ENCODE results near the gene RNU6-1. TPM values are rescaled to one million over a fixed set of nuclear protein-coding genes. Genes with fewer than 3 reads are reported as not detected.

The RNU6-1 gene
- total and polyA plus RNA-seq, 10 donors: not detected

- 93 to 100% (median 98%) methylated on average over 1 of the region's 1 CpG for WGBS, 5 donors
Measured at GRCh38 chr15:67849538-67849937, 9.7 kb upstream of the RNU6-1 start.

GRCh38 chr15:67845974-67846373, 6.1 kb upstream of the RNU6-1 start:
- no peak for DNase-seq
- intact Hi-C loops (cut with DNase I; ENCODE audit: low total_unique reads): no loop called here
- WGBS, 5 donors: 90 to 96% (median 91%) methylated on average over 5 of the region's 5 CpGs

More at GRCh38 chr15:67849538-67849937, 9.7 kb upstream of the RNU6-1 start:
- Histone ChIP-seq H3K9me3 (peaks cover 0 to 11% (median 0%) of the 10 kb centered on the region in 8 donors), H3K4me3 (no peak overlapping the region), H3K4me1 (peaks cover 0 to 14% (median 3%) of the 10 kb centered on the region in 6 donors), H3K27me3 (replicated peaks in 1 of 7) (no peaks in the 10 kb centered on the region), H3K36me3 (no peaks in the 10 kb centered on the region), H3K27ac (no peak overlapping the region)
- intact Hi-C loops (cut with DNase I; ENCODE audit: low total_unique reads): no loop called here
- no peak for TF ChIP-seq POLR2AphosphoS5 (IDR thresholded peaks at IDR 0.05)
- no peak for TF ChIP-seq POLR2A (IDR thresholded peaks at IDR 0.05)
- TF ChIP-seq CTCF (IDR thresholded peaks at IDR 0.05 in 8 of 11, conservative IDR thresholded peaks at IDR 0.05 in 3 of 11): no peak
- DNase-seq: no peak

GRCh38 chr15:67843571-67844387, 3.9 kb upstream of the RNU6-1 start:
- Histone ChIP-seq H3K27me3 (replicated peaks in 1 of 7) (no peaks in the 10 kb centered on the region), H3K27ac (peak overlapping the region in 7 of 8 donors; percentile 5 to 51 (median 38)), H3K9me3 (no peaks in the 10 kb centered on the region), H3K4me1 (peaks cover 5 to 47% (median 23%) of the 10 kb centered on the region in 6 donors), H3K36me3 (no peaks in the 10 kb centered on the region), H3K4me3 (no peak overlapping the region)
- intact Hi-C loops (cut with DNase I; ENCODE audit: low total_unique reads): no loop called here
- DNase-seq: no peak
- TF ChIP-seq CTCF (IDR thresholded peaks at IDR 0.05 in 8 of 11, conservative IDR thresholded peaks at IDR 0.05 in 3 of 11) (no peak), POLR2AphosphoS5 (IDR thresholded peaks at IDR 0.05) (peak in 2 of 3 donors; percentile 35 to 48)
- 56 to 77% (median 73%) methylated on average over 6 to 7 of the region's 7 CpGs for WGBS, 5 donors

More at GRCh38 chr15:67845974-67846373, 6.1 kb upstream of the RNU6-1 start:
- Histone ChIP-seq H3K4me3 (no peak overlapping the region), H3K4me1 (peaks cover 5 to 43% (median 18%) of the 10 kb centered on the region in 6 donors), H3K27me3 (replicated peaks in 1 of 7) (no peaks in the 10 kb centered on the region), H3K9me3 (peaks cover 0 to 7% (median 0%) of the 10 kb centered on the region in 8 donors), H3K36me3 (no peaks in the 10 kb centered on the region), H3K27ac (no peak overlapping the region)
- TF ChIP-seq POLR2A (IDR thresholded peaks at IDR 0.05) (no peak), POLR2AphosphoS5 (IDR thresholded peaks at IDR 0.05) (no peak), CTCF (IDR thresholded peaks at IDR 0.05 in 8 of 11, conservative IDR thresholded peaks at IDR 0.05 in 3 of 11) (no peak)

- TF ChIP-seq POLR2AphosphoS5 (IDR thresholded peaks at IDR 0.05): no peak
- no peak for TF ChIP-seq CTCF (IDR thresholded peaks at IDR 0.05 in 8 of 11, conservative IDR thresholded peaks at IDR 0.05 in 3 of 11)
- no peak for TF ChIP-seq POLR2A (IDR thresholded peaks at IDR 0.05)
- Histone ChIP-seq H3K9me3 (no peaks in the 10 kb centered on the region), H3K27me3 (replicated peaks in 1 of 7) (no peaks in the 10 kb centered on the region), H3K36me3 (no peaks in the 10 kb centered on the region), H3K4me1 (peaks cover 5 to 54% (median 28%) of the 10 kb centered on the region in 6 donors), H3K27ac (peak overlapping the region in 7 of 8 donors; percentile 5 to 51 (median 38)), H3K4me3 (no peak overlapping the region)
- intact Hi-C loops (cut with DNase I; ENCODE audit: low total_unique reads): no loop called here
- WGBS, 5 donors: 74 to 88% (median 84%) methylated on average over 7 of the region's 7 CpGs
- DNase-seq: no peak
Measured at GRCh38 chr15:67843092-67843501, 3.3 kb upstream of the RNU6-1 start.
